ENCODE results near the gene CETN3. TPM values are rescaled to one million over a fixed set of nuclear protein-coding genes. Genes with fewer than 3 reads are reported as not detected.
A peak's percentile ranks its signal among the peaks of the same experiment; 100 is the strongest.

CETN3 gene
- total and polyA plus RNA-seq, 2 of the 8 experiments (the other 6 are each of a cell fraction or from before 2014, with no cell fraction given) = 4.8 to 43.8 TPM

DNA sequence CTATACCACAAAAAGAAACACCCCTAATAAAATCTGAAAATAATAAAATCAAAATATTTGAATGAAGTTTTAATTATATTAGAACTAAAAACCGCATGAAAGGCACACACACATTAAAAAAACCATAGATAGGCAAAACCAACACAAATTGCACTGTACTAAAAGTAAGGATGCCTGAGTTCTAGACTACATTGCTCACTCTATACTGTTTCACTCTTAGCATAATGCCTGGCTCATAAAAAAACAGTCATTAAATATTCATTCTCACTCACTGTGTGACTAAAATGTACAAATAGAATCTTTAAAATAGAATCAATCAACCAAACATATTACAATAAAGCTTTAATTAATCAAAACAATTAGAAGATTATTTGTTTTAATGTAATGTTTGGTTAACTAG lies 41.7 kb downstream of the CETN3 start:
- CTCF ChIA-PET (ENCODE audit: partially characterized antibody) = interaction anchor here (1.0 kb wide), 1 partner anchor 78 kb away, joined by 3 read pairs; no protein-coding TSS in a partner anchor
- no peak overlapping the region for H4K5ac ChIP-seq (ENCODE audit: insufficient read length, low read depth, low read length)
- TF ChIP-seq, protein P1, sequence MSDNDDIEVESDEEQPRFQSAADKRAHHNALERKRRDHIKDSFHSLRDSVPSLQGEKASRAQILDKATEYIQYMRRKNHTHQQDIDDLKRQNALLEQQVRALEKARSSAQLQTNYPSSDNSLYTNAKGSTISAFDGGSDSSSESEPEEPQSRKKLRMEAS (IDR thresholded peaks at IDR 0.05) = no peak
- no peak for TF ChIP-seq TAF7 (optimal IDR thresholded peaks at IDR 0.05; ENCODE audit: borderline replicate concordance, low read depth, low read length)
- TF ChIP-seq RFX5 (IDR thresholded peaks at IDR 0.05; ENCODE audit: borderline replicate concordance, low read depth, low read length) = no peak
- no peak for TF ChIP-seq GTF2F1 (IDR thresholded peaks at IDR 0.05; ENCODE audit: borderline replicate concordance, low read depth, low read length)
- no peak for TF ChIP-seq HDAC2 (IDR thresholded peaks at IDR 0.05; ENCODE audit: borderline replicate concordance in 1 of 2, low read depth in 2 of 2, low read length in 2 of 2)
- TF ChIP-seq BCL11A (IDR thresholded peaks at IDR 0.05; ENCODE audit: low read depth in 2 of 2, low read length in 2 of 2) = no peak
- TF ChIP-seq CEBPB (IDR thresholded peaks at IDR 0.05; ENCODE audit: low read depth, low read length) = no peak
- TF ChIP-seq TCF12 (IDR thresholded peaks at IDR 0.05; ENCODE audit: low read depth, low read length) = no peak
- TF ChIP-seq KDM1A (IDR thresholded peaks at IDR 0.05; ENCODE audit: borderline replicate concordance, low read length) = no peak
- no peak for TF ChIP-seq NANOG (IDR thresholded peaks at IDR 0.05; ENCODE audit: insufficient read depth, low read depth, low read length, poor library complexity, severe bottlenecking)
- no peak for TF ChIP-seq SIN3A (conservative IDR thresholded peaks at IDR 0.05 in 1 of 2, IDR thresholded peaks at IDR 0.05 in 1 of 2; ENCODE audit: low read depth in 1 of 2, low read length in 2 of 2)
- no peak for TF ChIP-seq RBBP5 (IDR thresholded peaks at IDR 0.05; ENCODE audit: borderline replicate concordance, low read depth, low read length)
- no peak for TF ChIP-seq YY1 (IDR thresholded peaks at IDR 0.05; ENCODE audit: low read depth, low read length)
- no peak for TF ChIP-seq JUND (IDR thresholded peaks at IDR 0.05; ENCODE audit: low read length)

More for the DNA sequence above, 41.7 kb downstream of the CETN3 start:
- no peak overlapping the region for H2BK15ac ChIP-seq (ENCODE audit: low read length)
- H2BK120ac ChIP-seq (replicated peaks; ENCODE audit: low read depth, low read length) = no peak overlapping the region
- no peak overlapping the region for H3K23ac ChIP-seq (ENCODE audit: insufficient read length)
- no peak overlapping the region for H3K4me2 ChIP-seq (ENCODE audit: insufficient read depth in 1 of 2, low read depth in 2 of 2, low read length in 2 of 2)
- H3K79me1 ChIP-seq (ENCODE audit: low read depth, low read length) = no peaks in the 10 kb centered on the region
- POLR2A ChIA-PET (ENCODE audit: partially characterized antibody) = no interaction called here
- FAIRE-seq (no peak), DNase-seq (ENCODE audit: low read depth in 1 of 2, low spot score in 2 of 2) (no peak)
- no peak overlapping the region for H2BK20ac ChIP-seq (ENCODE audit: low read length)
- no peaks in the 10 kb centered on the region for H3K23me2 ChIP-seq (ENCODE audit: low read depth, low read length)
- H3K14ac ChIP-seq (ENCODE audit: insufficient read length) = no peak overlapping the region
- no peak overlapping the region for H3K4ac ChIP-seq (replicated peaks; ENCODE audit: insufficient read length, low read depth, low read length)
- H3K79me2 ChIP-seq (ENCODE audit: control insufficient read depth in 1 of 2, insufficient read depth in 2 of 2, low read length in 2 of 2) = no peaks in the 10 kb centered on the region
- no peaks in the 10 kb centered on the region for H3K27me3 ChIP-seq (replicated peaks in 1 of 4; ENCODE audit: control insufficient read depth in 3 of 4, extremely low read depth in 1 of 4, insufficient read depth in 3 of 4, low read length in 3 of 4)
- no peak overlapping the region for H2BK5ac ChIP-seq (ENCODE audit: low read depth, low read length)
- peaks cover 0 to 7% (median 3%) of the 10 kb centered on the region in 4 experiments; a peak in 3 of 7 replicates for H3K4me1 ChIP-seq (replicated peaks in 1 of 4; ENCODE audit: control insufficient read depth in 3 of 4, insufficient read depth in 4 of 4, low read length in 3 of 4)
- H3K56ac ChIP-seq (replicated peaks; ENCODE audit: insufficient read length, low read depth, low read length) = no peak overlapping the region
- no peaks in the 10 kb centered on the region for H4K20me1 ChIP-seq (replicated peaks in 1 of 2; ENCODE audit: control insufficient read depth in 1 of 2, insufficient read depth in 2 of 2, low read length in 2 of 2)
- H4K91ac ChIP-seq (replicated peaks; ENCODE audit: insufficient read length, low read length) = no peak overlapping the region
- peak overlapping the region in 1 of 4 experiments; percentile 13; a peak in 1 of 7 replicates for H3K9ac ChIP-seq (replicated peaks in 1 of 4; ENCODE audit: extremely low read depth in 1 of 4, low read depth in 3 of 4, low read length in 3 of 4)
- H2AFZ ChIP-seq (ENCODE audit: low read length) = no peak overlapping the region
- H2AK5ac ChIP-seq (ENCODE audit: low read depth, low read length) = no peak overlapping the region
- 91% methylated on average over 1 of the region's 1 CpG; no CpG with 5 or more reads in 1 of the 2 experiments for WGBS, 2 experiments (ENCODE audit: extremely low coverage in 1 of 2, insufficient coverage in 1 of 2, insufficient read length in 1 of 2, insufficient replicate concordance in 2 of 2, low coverage in 1 of 2, low lambda C conversion rate in 2 of 2, missing lambda C conversion rate in 1 of 2)
- no peak overlapping the region for H4K8ac ChIP-seq (ENCODE audit: extremely low read depth, insufficient read depth, low read length)
- H3K36me3 ChIP-seq (ENCODE audit: control insufficient read depth in 2 of 4, insufficient read depth in 4 of 4, low read length in 3 of 4) = peaks cover 0 to 5% (median 0%) of the 10 kb centered on the region in 4 experiments; a peak in 2 of 8 replicates
- H3K27ac ChIP-seq (ENCODE audit: low read depth, low read length) = no peak overlapping the region
- no peak overlapping the region for H2BK12ac ChIP-seq (ENCODE audit: low read depth, low read length)
- no peak overlapping the region for H3K4me3 ChIP-seq (ENCODE audit: extremely low read depth in 1 of 4, insufficient read depth in 2 of 4, low read depth in 3 of 4, low read length in 4 of 4)
- peaks cover 27 to 28% of the 10 kb centered on the region in 2 experiments for H3K9me3 ChIP-seq (ENCODE audit: insufficient read depth in 2 of 2, low read depth in 1 of 2, low read length in 1 of 2)
- no peak overlapping the region for H3K18ac ChIP-seq (ENCODE audit: extremely low read depth, low read length)

All from H1 (cell line).